Measurements from ENCODE around the gene ZFYVE28.

- TF ChIP-seq POLR2A (IDR thresholded peaks at IDR 0.05) = no peak
- no peak for TF ChIP-seq CTCF (IDR thresholded peaks at IDR 0.05)
Observed at GRCh38 chr4:2341261-2341841, 77.1 kb downstream of the ZFYVE28 start.
